Midbrain (tissue), 1 donor: ENCODE measurements around the gene NOM1.
"Not testable (repeated sequence)": the region's sequence is repeated elsewhere in the genome, so short reads cannot be mapped to it uniquely, and the experiment has no call there.

Source experiments
- DNase-seq: peaks from one replicate; lab custom pipeline; 2025; lab: John Stamatoyannopoulos, UW

NOM1 gene, protein sequence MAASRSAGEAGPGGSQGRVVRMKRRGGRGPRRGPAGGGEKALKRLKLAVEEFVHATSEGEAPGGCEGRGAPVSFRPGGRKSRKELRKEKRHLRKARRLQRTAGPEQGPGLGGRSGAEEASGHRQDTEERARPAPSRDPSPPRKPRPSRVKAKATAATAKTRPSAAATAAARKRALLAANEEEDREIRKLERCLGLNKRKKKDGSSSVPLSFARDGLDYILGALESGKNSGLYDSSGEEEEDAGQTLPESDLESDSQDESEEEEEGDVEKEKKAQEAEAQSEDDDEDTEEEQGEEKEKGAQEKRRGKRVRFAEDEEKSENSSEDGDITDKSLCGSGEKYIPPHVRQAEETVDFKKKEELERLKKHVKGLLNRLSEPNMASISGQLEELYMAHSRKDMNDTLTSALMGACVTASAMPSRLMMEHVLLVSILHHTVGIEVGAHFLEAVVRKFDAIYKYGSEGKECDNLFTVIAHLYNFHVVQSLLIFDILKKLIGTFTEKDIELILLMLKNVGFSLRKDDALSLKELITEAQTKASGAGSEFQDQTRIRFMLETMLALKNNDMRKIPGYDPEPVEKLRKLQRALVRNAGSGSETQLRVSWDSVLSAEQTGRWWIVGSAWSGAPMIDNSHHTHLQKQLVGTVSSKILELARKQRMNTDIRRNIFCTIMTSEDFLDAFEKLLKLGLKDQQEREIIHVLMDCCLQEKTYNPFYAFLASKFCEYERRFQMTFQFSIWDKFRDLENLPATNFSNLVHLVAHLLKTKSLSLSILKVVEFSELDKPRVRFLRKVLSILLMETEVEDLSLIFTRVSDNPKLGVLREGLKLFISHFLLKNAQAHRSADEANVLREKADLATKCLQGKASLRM

GRCh38 chr7:156949541-156950380 is at the start of gene NOM1:
Gene NOM1, plus strand, starts transcription at chr7:156949712. Its CDS starts 26 bp downstream, at chr7:156949738.
- peak; percentile 88 for DNase-seq

DNA sequence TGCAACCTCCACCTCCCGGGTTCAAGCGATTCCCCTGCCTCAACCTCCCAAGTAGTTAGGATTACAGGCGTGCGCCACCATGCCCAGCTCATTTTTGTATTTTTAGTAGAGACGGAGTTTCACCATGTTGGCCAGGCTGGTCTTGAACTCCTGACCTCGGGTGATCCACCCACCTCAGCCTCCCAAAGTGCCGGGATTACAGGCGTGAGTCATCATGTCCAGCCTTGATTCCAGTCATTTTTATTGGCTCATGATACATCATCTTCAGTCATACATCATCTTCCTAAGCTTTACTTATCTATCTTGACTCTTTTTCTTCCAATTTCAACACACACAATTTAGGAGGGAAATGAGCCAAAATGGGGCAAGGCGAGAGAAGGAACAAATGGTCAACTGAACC is 49.4 kb upstream of the NOM1 start:
- DNase-seq = not testable (repeated sequence)

GRCh38 chr7:156903232-156903909 is 46.1 kb upstream of the NOM1 start:
- DNase-seq = no peak

DNA sequence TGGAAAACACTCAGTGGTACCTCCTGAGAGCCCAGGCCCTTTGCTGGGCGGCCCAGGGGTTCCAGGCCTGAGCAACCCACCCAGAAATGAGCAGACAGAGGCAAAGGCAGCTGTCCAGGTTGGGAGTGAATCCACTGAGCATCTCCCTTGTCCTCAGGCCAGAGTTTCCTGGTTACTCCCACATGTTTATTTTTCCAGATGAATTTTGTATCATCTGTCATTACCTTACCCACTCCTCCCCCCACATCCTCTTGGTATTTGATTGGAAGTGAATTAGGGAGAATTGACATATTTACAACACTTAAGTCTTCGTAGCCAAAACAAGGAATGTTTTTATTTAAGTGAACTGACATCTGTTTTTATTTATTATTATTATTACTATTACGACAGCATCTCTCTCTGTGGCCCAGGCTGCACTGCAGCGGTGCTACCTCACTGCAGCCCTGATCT is 43.3 kb upstream of the NOM1 start:
- no peak for DNase-seq

DNA sequence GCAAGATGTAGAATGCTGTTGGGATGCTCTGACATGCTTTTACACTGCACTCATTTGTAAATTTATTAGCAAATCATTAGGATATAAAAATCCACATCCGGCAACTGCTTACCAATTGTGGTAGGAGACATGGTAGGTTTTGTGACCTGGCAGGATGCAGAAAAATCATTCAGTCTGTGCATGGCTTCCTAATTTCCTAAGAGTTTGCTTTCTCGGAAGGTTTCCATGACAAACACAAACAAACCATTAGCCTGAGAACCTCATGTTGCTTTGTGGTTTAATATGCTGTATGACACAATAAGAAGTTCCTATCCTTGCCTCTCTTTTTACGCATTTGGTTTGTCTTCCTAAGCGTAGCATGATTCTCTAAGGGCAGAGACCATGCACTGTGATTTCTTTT is 41.9 kb upstream of the NOM1 start:
- DNase-seq = no peak

DNA sequence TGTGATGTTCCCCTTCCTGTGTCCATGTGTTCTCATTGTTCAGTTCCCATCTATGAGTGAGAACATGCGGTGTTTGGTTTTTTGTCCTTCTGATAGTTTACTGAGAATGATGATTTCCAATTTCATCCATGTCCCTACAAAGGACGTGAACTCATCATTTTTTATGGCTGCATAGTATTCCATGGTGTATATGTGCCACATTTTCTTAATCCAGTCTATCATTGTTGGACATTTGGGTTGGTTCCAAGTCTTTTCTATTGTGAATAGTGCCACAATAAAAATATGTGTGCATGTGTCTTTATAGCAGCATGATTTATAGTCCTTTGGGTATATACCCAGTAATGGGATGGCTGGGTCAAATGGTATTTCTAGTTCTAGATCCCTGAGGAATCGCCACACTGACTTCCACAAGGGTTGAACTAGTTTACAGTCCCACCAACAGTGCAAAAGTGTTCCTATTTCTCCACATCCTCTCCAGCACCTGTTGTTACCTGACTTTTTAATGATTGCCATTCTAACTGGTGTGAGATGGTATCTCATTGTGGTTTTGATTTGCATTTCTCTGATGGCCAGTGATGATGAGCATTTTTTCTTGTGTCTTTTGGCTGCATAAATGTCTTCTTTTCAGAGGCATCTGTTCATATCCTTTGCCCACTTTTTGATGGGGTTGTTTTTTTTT is 39.8 kb upstream of the NOM1 start:
- DNase-seq = not testable (repeated sequence)

GRCh38 chr7:156918635-156919034 is 30.9 kb upstream of the NOM1 start:
- no peak for DNase-seq

GRCh38 chr7:156919132-156919713 is 30.3 kb upstream of the NOM1 start:
- DNase-seq = no peak

GRCh38 chr7:156920076-156920475 is 29.4 kb upstream of the NOM1 start:
- no peak for DNase-seq

DNA sequence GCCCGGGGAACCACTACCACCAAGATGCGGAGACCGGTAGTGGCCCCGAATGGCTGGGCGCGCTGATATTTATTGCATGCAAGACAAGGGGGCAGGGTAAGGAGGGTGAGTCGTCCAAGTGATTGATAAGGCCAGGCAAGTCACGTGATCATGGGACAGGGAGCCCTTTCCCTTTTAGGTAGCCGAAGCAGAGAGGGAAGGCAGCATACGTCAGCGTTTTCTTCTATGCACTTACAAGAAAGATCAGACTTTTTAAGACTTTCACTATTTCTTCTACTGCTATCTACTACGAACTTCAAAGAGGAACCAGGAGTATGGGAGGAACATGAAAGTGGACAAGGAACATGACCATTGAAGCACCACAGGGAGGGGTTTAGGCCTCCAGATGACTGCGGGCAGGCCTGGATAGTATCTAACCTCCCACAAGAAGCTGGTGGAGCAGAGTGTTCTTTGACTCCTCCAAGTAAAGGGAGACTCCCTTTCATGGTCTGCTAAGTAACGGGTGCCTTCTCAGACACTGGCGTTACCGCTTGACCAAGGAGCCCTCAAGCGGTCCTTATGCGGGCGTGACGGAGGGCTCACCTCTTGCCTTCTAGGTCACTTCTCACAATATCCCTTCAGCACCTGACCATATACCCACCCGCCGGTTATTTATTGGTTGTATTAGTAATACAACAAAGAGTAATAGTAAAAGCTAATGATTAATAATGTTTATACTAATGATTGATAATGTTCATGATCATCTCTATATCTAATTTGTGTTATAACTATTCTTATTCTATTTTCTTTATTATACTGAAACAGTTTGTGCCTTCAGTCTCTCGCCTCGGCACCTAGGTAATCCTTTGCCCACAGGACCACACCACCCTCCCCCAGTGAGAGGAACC is 28.8 kb upstream of the NOM1 start:
- DNase-seq = not testable (repeated sequence)

DNA sequence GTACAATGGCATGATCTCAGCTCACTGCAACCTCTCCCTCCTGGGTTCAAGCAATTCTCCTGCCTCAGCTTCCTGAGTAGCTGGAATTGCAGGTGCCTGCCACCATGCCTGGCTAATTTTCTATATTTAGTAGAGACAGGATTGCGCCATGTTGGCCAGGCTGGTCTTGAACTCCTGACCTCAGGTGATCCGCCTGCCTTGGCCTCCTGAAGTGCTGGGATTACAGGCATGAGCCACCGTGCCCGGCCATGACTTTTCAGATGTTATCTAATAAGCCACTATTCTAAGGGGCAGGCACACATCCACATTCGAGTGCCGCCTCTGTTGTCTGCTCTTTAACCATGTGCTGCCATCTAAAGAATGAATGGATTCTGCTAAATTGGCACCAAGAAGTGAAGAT is 27.2 kb upstream of the NOM1 start:
- DNase-seq = not testable (repeated sequence)

- DNase-seq = not testable (repeated sequence)
These were observed 23.7 kb upstream of the NOM1 start for GRCh38 chr7:156925821-156926220.

GRCh38 chr7:156927571-156928405 is 21.7 kb upstream of the NOM1 start:
- DNase-seq = no peak

- DNase-seq = no peak
These were observed 21.1 kb upstream of the NOM1 start for GRCh38 chr7:156928406-156928747.

GRCh38 chr7:156929789-156930539 is 19.5 kb upstream of the NOM1 start:
- no peak for DNase-seq

- DNase-seq = no peak
These were observed 17.5 kb upstream of the NOM1 start for GRCh38 chr7:156932006-156932405.

DNA sequence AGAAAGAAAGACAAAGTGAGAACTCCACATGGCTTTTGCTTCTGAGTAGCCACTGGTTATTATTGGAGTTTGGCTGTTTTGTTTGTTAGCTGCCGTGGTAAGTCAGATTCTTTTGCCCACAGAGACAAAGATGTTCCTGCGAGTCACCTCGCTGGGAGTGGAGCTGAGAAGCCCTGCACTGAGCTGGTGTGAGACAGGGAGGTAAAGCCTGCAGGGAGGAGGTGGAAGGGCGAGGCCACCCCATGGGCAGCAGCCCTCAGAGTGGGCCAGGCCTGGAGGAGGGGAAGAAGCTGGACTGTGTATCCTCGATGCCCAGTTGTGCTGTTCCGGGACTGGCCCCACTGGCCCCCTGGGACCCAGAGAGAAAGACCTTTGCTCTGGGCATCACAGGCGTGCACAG is 14.3 kb upstream of the NOM1 start:
- DNase-seq = no peak

- not testable (repeated sequence) for DNase-seq
These were observed 12.7 kb upstream of the NOM1 start for GRCh38 chr7:156936766-156937165.
